ENCODE data around the gene TUBGCP6. TPM values are rescaled to one million over a fixed set of nuclear protein-coding genes. Genes with fewer than 3 reads are reported as not detected.

TUBGCP6 gene
- total RNA-seq, 1 donor from 2014 or later: 65.9 TPM

DNA sequence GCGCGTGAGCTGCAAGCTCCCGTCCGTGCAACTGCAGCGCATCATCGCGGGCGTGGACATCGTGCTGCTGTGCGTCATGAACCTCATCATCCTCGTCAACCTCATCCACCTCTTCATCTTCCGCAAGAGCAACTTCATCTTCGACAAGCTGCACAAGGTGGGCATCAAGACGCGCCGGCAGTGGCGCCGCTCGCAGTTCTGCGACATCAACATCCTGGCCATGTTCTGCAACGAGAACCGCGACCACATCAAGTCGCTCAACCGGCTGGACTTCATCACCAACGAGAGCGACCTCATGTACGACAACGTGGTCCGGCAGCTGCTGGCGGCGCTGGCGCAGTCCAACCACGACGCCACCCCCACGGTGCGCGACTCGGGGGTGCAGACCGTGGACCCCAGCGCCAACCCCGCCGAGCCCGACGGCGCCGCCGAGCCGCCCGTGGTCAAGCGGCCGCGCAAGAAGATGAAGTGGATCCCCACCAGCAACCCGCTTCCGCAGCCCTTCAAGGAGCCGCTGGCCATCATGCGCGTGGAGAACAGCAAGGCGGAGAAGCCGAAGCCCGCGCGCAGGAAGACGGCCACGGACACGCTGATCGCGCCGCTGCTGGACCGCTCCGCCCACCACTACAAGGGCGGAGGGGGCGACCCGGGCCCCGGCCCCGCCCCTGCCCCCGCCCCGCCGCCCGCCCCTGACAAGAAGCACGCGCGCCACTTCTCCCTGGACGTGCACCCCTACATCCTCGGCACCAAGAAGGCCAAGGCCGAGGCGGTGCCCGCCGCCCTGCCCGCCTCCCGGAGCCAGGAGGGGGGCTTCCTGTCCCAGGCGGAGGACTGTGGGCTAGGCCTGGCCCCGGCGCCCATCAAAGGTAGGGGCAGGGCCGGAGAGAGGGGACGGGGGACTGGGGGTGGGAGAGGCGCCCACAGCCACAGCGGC is 67.0 kb downstream of the TUBGCP6 start:
- TF ChIP-seq, protein P1, sequence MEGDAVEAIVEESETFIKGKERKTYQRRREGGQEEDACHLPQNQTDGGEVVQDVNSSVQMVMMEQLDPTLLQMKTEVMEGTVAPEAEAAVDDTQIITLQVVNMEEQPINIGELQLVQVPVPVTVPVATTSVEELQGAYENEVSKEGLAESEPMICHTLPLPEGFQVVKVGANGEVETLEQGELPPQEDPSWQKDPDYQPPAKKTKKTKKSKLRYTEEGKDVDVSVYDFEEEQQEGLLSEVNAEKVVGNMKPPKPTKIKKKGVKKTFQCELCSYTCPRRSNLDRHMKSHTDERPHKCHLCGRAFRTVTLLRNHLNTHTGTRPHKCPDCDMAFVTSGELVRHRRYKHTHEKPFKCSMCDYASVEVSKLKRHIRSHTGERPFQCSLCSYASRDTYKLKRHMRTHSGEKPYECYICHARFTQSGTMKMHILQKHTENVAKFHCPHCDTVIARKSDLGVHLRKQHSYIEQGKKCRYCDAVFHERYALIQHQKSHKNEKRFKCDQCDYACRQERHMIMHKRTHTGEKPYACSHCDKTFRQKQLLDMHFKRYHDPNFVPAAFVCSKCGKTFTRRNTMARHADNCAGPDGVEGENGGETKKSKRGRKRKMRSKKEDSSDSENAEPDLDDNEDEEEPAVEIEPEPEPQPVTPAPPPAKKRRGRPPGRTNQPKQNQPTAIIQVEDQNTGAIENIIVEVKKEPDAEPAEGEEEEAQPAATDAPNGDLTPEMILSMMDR (IDR thresholded peaks at IDR 0.05; ENCODE audit: unreplicated experiment): no peak
- Mint-ChIP-seq H3K27me3 (ENCODE audit: low read depth) (no peaks in the 10 kb centered on the region), H3K4me3 (no peak overlapping the region), H3K27ac (no peak overlapping the region), H3K4me1 (no peaks in the 10 kb centered on the region), H3K36me3 (peaks cover 4% of the 10 kb centered on the region), H3K9me3 (no peaks in the 10 kb centered on the region)
- DNase-seq (ENCODE audit: low spot score in 2 of 2, unreplicated experiment in 2 of 2): no peak

DNA sequence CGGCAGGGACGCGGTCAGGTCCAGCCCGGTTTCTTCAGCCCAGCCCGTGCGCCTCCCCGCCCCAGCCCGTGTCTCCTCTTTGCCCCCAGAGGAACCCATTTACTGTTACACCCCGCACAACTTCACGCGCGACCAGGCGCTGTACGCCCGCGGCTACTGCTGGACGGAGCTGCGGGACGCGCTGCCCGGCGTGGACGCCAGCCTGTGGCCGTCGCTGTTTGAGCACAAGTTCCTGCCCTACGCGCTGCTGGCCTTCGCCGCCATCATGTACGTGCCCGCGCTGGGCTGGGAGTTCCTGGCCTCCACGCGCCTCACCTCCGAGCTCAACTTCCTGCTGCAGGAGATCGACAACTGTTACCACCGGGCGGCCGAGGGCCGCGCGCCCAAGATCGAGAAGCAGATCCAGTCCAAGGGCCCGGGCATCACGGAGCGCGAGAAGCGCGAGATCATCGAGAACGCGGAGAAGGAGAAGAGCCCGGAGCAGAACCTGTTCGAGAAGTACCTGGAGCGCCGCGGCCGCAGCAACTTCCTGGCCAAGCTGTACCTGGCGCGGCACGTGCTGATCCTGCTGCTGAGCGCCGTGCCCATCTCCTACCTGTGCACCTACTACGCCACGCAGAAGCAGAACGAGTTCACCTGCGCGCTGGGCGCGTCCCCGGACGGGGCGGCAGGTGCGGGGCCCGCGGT is 67.8 kb downstream of the TUBGCP6 start:
- H3K4me3 Mint-ChIP-seq: no peak overlapping the region
- H3K4me1 Mint-ChIP-seq: no peaks in the 10 kb centered on the region
- H3K36me3 Mint-ChIP-seq: peaks cover 4% of the 10 kb centered on the region
- no peak for DNase-seq (ENCODE audit: low spot score in 2 of 2, unreplicated experiment in 2 of 2)
- H3K9me3 Mint-ChIP-seq: no peaks in the 10 kb centered on the region
- no peaks in the 10 kb centered on the region for H3K27me3 Mint-ChIP-seq (ENCODE audit: low read depth)
- TF ChIP-seq, protein P1 (IDR thresholded peaks at IDR 0.05; ENCODE audit: unreplicated experiment): no peak
- H3K27ac Mint-ChIP-seq: no peak overlapping the region

DNA sequence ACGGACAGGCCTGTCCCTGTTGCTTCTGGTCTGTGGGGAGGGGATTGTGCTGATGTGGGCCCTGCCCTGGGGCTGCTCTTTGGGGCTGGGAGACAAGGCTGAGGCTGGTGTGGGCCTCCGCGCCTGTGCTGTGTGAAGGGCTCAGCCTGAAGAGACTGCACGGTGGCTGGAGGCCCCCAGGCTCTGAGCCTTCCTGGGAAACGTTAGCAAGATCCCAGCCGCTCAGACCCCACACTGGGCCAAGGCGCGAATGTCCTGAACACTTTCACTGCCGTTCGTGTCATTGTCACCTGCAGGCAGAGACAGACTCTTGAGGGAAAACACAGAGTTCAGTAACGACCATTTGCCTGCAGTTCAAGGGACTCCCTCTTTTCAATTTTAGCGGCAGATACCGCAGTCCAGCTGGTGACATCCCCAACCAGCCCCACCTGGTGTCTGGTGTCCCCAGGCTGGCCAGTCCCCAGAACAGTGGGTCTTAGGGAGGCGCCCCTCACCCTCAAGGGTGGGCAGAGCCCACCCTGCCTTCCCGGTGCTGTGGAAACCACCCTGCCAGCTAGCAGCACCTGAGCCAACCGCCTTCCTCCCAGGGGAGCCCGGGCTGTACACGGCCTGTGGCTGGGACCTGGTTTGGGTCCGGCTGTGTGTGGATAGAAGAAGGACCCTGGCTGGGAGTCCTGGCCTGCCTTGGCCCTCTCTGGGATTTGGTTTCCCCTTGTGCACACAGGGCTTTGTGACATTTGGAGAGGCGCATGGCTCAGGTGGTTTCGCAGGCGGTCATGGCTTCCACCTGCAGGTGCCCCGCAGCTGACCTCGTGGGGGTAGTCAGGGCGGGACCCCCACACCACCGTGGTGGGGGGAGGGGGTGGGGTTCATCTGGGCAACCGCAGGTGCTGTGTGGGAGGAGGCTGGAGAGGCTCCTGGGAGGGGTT is 68.6 kb downstream of the TUBGCP6 start:
- Mint-ChIP-seq H3K9me3 (no peaks in the 10 kb centered on the region), H3K4me3 (no peak overlapping the region), H3K27ac (no peak overlapping the region), H3K27me3 (ENCODE audit: low read depth) (peaks cover under 1% of the 10 kb centered on the region), H3K4me1 (peaks cover under 1% of the 10 kb centered on the region), H3K36me3 (peaks cover 4% of the 10 kb centered on the region)
- DNase-seq (ENCODE audit: low spot score in 2 of 2, unreplicated experiment in 2 of 2): no peak
- TF ChIP-seq, protein P1 (IDR thresholded peaks at IDR 0.05; ENCODE audit: unreplicated experiment): no peak

DNA sequence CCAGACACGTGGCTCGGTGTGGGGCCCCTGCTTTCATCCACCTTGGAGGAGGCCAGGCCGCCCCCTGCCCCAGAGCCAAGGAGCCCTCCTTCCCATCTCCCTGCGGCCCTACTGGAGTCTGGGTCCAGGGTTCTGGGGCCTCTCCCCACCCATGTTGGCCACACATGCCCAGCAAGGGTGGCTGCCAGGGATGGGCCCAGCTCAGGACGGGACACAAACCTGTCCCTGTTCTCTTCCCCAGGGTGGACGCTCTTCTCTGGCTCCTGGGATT is 69.7 kb downstream of the TUBGCP6 start:
- Mint-ChIP-seq H3K9me3 (no peaks in the 10 kb centered on the region), H3K27ac (no peak overlapping the region), H3K4me3 (no peak overlapping the region), H3K27me3 (ENCODE audit: low read depth) (peaks cover 3% of the 10 kb centered on the region), H3K36me3 (peaks cover 4% of the 10 kb centered on the region), H3K4me1 (peaks cover 3% of the 10 kb centered on the region)
- TF ChIP-seq, protein P1 (IDR thresholded peaks at IDR 0.05; ENCODE audit: unreplicated experiment): no peak
- no peak for DNase-seq (ENCODE audit: low spot score in 2 of 2, unreplicated experiment in 2 of 2)

DNA sequence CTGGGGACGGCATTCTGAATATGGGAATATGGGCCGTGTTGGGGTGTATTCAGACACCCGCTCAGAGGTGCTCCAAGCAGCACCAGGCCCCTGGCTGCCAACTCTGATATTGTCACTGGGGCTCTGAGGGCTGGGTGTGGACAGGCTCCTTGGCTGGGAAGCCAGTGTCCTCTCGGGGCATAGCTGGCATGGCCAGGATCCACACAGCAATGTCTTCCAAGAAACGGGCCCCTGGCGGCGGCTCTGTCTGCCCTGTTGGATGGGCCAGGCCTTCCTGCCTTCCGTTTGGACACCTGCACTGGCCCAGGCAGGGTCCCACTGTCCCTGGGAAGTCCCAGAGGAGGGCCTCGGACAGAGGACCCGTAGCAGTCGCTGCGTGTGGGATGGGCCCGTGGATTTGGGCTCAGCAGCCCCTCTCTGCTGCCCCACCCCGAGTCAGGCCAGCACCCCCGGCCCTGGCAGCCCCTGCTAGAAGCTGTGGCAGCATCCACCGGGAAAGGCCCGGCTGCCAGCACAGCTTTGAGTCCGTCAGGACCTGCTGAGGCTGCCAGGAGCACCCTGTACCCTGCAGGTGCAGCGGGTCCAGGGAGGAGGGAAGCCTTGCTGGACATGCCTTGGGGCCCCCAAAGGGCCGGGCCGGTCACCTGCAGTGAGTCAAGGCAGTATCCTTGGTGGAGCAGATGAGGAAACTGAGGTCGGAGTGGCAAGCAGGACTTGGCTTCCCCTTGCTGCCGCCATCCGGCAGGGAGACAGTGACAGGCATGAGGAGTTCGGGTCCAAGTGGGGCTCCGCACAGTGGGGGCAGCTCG is 70.2 kb downstream of the TUBGCP6 start:
- peaks cover 4% of the 10 kb centered on the region for H3K36me3 Mint-ChIP-seq
- no peaks in the 10 kb centered on the region for H3K9me3 Mint-ChIP-seq
- TF ChIP-seq, protein P1 (IDR thresholded peaks at IDR 0.05; ENCODE audit: unreplicated experiment): no peak
- peaks cover 3% of the 10 kb centered on the region for H3K27me3 Mint-ChIP-seq (ENCODE audit: low read depth)
- no peak for DNase-seq (ENCODE audit: low spot score in 2 of 2, unreplicated experiment in 2 of 2)
- H3K27ac Mint-ChIP-seq: no peak overlapping the region
- peaks cover 3% of the 10 kb centered on the region for H3K4me1 Mint-ChIP-seq
- H3K4me3 Mint-ChIP-seq: no peak overlapping the region

Data from mesothelial cell of epicardium (in vitro differentiated cells).